ENCODE results near the gene FOXC2. TPM values are rescaled to one million over a fixed set of nuclear protein-coding genes. Genes with fewer than 3 reads are reported as not detected.

The FOXC2 gene
- total and polyA plus RNA-seq, 2 of the 13 experiments (the other 11 are each of a cell fraction or from before 2014, with no cell fraction given): not detected

- TF ChIP-seq GRHL1 (CRISPR knock-in tag; conservative IDR thresholded peaks at IDR 0.05) (no peak), MYPOP (CRISPR knock-in tag; IDR thresholded peaks at IDR 0.05) (no peak), PCBP1 (IDR thresholded peaks at IDR 0.05; ENCODE audit: borderline replicate concordance, low read depth, low read length) (no peak), HOXA5 (CRISPR knock-in tag; IDR thresholded peaks at IDR 0.05) (0 out of 2 replicates have a peak, but pooled peaks have one; percentile 38), WIZ (CRISPR knock-in tag; IDR thresholded peaks at IDR 0.05) (no peak), MAFG (CRISPR knock-in tag; IDR thresholded peaks at IDR 0.05) (no peak), ZNF670 (CRISPR knock-in tag; IDR thresholded peaks at IDR 0.05; ENCODE audit: borderline replicate concordance) (no peak), NFATC3 (CRISPR knock-in tag; IDR thresholded peaks at IDR 0.05) (no peak), ZNF784 (CRISPR knock-in tag; IDR thresholded peaks at IDR 0.05; ENCODE audit: borderline replicate concordance) (0 out of 2 replicates have a peak, but pooled peaks have one; percentile 52), ELF3 (CRISPR knock-in tag; IDR thresholded peaks at IDR 0.05) (peak; percentile 44), EP300 (IDR thresholded peaks at IDR 0.05; ENCODE audit: low read depth in 2 of 2, low read length in 2 of 2) (no peak), EP300 (CRISPR knock-in tag; IDR thresholded peaks at IDR 0.05; ENCODE audit: borderline replicate concordance) (no peak), RERE (CRISPR knock-in tag; IDR thresholded peaks at IDR 0.05; ENCODE audit: low read depth) (no peak), LRRFIP1 (CRISPR knock-in tag; conservative IDR thresholded peaks at IDR 0.05) (no peak), DRAP1 (CRISPR knock-in tag; IDR thresholded peaks at IDR 0.05) (no peak), ZNF160 (CRISPR knock-in tag; IDR thresholded peaks at IDR 0.05) (no peak)
Measured at GRCh38 chr16:86563469-86564345, 2.9 kb upstream of the FOXC2 start (continued).
